IPS-20b (cell line): ENCODE data around the gene ABI3BP.

Experiments
- H3K27ac ChIP-seq: one replicate; pipeline ENCODE4 v1.5.1; 2013; ENCODE audit warnings: low read length
- H3K27me3 ChIP-seq: 2 replicates; pipeline ENCODE4 v1.6.1; 2013; ENCODE audit warnings: mild to moderate bottlenecking, low read length, inconsistent platforms; ENCODE audit not compliant: insufficient read depth
- H3K36me3 ChIP-seq: 2 replicates; pipeline ENCODE4 v1.6.1; 2013; ENCODE audit warnings: low read depth, mild to moderate bottlenecking, inconsistent platforms, low read length, moderate library complexity; ENCODE audit not compliant: insufficient read depth
- H3K4me1 ChIP-seq: 2 replicates; pipeline ENCODE4 v1.6.1; 2013; ENCODE audit warnings: mild to moderate bottlenecking, control low read depth, inconsistent platforms, low read length, moderate library complexity; ENCODE audit not compliant: insufficient read depth
- H3K4me3 ChIP-seq: 2 replicates; pipeline ENCODE4 v1.5.1; 2013; ENCODE audit warnings: mild to moderate bottlenecking, low read length, inconsistent platforms
- H3K9ac ChIP-seq: 2 replicates; pipeline ENCODE4 v1.6.1; 2013; ENCODE audit warnings: low read depth, mild to moderate bottlenecking, inconsistent platforms, low read length, moderate library complexity
- H3K9me3 ChIP-seq: 2 replicates; pipeline ENCODE4 v1.6.1; 2013; ENCODE audit warnings: mild to moderate bottlenecking, low read depth, low read length, inconsistent platforms; ENCODE audit not compliant: insufficient read depth

Gene ABI3BP

DNA sequence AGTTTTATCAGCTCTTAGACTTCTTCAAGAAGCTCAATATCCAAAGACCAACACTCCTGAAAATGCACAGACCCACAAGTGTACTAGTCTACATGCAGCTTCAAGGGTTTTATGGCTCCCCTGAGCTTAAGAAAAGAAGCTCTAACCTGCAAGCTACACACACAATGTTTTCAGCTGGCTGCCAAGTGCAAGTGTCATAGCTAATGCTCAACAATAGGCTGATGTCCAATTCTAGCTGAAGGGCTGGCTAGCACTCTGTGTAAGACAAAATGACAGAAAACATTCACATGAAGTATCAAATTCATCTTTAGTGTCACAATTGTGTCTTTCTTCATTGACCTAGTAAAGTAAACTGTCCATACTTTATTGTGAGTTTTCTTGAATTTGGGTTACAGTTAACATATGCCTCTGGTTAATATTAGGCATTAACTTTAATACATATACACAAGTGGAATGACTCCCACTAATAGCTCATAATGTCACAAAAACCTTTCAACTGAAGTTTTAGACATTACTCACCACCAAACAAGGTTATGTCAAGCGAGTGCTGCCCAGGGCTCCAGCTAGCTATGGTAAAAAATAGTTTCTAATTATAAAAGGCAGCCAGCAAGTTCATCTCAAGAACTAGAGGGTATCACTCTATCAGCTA is 15.1 kb downstream of the ABI3BP start:
- Histone ChIP-seq H3K4me1 (no peaks in the 10 kb centered on the region; the same call in 1 of the 2 replicates), H3K27me3 (no peaks in the 10 kb centered on the region), H3K9me3 (no peaks in the 10 kb centered on the region), H3K4me3 (no peak overlapping the region), H3K9ac (no peak overlapping the region), H3K36me3 (no peaks in the 10 kb centered on the region), H3K27ac (no peak overlapping the region)

DNA sequence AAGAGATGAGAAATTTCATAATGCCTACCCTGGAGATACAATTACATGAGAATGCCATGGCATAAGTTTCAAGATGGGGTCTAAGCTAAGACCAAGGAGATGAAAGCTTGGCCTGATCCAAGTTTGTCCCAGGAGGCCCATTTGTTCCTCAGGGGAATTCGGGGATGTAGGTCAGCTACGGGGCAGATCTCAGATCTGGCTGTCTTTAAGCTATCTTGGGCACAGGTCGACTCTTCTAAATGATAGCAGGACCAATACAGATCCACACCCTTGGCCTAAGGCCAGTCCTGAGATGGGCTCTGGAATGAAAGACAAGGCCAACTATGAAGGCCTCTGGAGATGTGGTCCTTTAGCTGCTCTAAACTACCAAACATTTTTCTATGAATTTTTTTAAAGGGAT is 16.6 kb downstream of the ABI3BP start:
- Histone ChIP-seq H3K27me3 (no peaks in the 10 kb centered on the region), H3K4me1 (no peaks in the 10 kb centered on the region), H3K9ac (no peak overlapping the region), H3K27ac (no peak overlapping the region), H3K4me3 (no peak overlapping the region), H3K36me3 (no peaks in the 10 kb centered on the region), H3K9me3 (no peaks in the 10 kb centered on the region)

DNA sequence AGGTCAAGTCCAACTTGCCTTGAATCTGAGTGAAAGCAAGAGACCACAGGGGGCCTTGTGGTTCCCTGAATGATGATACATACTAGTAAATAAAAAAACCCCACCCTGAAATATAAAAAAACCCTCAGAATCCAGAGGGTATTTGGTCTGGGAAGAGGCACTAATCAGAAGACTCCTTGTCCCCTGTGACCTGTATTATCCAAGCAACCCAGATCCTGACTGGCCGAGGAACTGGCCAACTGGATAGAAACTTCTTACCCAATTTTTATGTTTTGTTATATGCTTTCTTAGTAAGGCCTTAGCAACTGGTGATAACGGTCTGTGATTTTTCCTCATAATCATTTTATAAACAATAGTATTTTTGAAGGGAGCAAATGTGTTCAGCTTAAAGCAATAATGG is 17.5 kb downstream of the ABI3BP start:
- Histone ChIP-seq H3K27ac (no peak overlapping the region), H3K9ac (no peak overlapping the region), H3K4me1 (no peaks in the 10 kb centered on the region), H3K4me3 (no peak overlapping the region), H3K27me3 (no peaks in the 10 kb centered on the region), H3K36me3 (no peaks in the 10 kb centered on the region), H3K9me3 (no peaks in the 10 kb centered on the region)

DNA sequence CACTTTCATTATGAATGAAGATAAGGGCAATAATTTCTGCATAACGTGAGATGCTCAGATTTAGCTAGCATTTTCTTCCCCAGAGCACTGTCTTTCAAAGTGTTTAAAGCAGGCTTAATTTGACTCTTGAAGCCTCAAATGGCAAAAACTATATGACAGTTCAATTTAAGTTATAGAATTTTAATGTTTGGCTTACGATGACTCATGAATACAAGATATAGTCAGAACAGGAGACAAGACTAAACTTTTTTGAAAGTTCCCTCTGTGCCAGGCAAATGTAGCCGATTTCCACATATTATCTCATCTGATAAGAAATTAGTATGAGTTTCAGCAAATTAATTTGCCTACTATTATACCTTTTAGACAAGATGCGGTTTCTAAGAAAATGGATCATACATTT is 19.6 kb downstream of the ABI3BP start:
- H3K9me3 ChIP-seq = no peaks in the 10 kb centered on the region
- no peak overlapping the region for H3K9ac ChIP-seq
- no peak overlapping the region for H3K4me3 ChIP-seq
- H3K27ac ChIP-seq = no peak overlapping the region
- H3K36me3 ChIP-seq = no peaks in the 10 kb centered on the region
- no peaks in the 10 kb centered on the region for H3K4me1 ChIP-seq
- no peaks in the 10 kb centered on the region for H3K27me3 ChIP-seq

DNA sequence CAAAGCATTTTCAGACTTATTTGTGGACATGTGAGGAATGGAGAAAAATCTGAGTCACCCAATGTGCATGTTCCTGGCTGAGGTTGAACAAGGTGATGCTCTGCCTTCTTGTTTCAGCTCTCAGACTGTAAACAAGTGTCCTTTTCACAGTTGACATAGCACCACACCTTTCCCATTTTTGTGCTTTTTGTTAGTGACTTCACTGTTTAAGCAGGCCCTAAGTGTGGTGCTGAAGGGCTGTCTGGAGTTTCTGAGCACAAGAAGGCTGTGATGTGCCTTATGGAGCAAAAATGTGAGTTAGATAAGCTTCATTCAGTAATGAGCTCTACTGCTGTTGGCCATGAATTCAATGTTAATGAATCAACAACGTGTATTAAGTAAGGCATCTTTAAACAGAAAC is 20.4 kb downstream of the ABI3BP start:
- Histone ChIP-seq H3K36me3 (no peaks in the 10 kb centered on the region), H3K27me3 (no peaks in the 10 kb centered on the region), H3K9me3 (no peaks in the 10 kb centered on the region), H3K27ac (no peak overlapping the region), H3K4me1 (no peaks in the 10 kb centered on the region), H3K9ac (no peak overlapping the region), H3K4me3 (no peak overlapping the region)

DNA sequence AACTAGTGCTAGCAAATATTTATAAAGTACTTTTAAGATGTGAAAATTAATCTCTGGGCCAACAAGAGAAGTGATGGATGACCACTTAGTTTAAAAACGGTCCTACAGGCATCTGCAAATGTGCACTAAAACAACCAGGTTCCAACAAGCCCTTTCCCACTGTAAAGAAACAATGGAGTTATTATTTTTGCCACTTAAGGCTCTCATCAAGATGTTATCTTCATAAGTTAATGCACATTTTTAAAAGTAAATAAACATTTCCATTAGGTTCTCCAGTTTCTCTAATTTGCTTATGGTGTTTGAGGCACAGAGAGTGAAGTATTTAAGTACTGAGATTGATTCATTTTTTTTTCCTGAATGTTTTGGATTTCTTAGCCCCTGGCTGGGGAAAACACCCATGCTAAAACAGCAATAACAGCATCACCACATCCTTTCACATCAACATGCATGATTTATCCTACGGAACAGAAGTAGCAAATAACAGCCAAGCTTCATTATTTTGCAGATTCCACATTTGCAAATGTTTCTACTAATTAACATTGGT is 20.8 kb downstream of the ABI3BP start:
- no peak overlapping the region for H3K9ac ChIP-seq
- no peaks in the 10 kb centered on the region for H3K4me1 ChIP-seq
- H3K36me3 ChIP-seq = no peaks in the 10 kb centered on the region
- no peaks in the 10 kb centered on the region for H3K27me3 ChIP-seq
- H3K27ac ChIP-seq = no peak overlapping the region
- no peak overlapping the region for H3K4me3 ChIP-seq
- H3K9me3 ChIP-seq = no peaks in the 10 kb centered on the region

DNA sequence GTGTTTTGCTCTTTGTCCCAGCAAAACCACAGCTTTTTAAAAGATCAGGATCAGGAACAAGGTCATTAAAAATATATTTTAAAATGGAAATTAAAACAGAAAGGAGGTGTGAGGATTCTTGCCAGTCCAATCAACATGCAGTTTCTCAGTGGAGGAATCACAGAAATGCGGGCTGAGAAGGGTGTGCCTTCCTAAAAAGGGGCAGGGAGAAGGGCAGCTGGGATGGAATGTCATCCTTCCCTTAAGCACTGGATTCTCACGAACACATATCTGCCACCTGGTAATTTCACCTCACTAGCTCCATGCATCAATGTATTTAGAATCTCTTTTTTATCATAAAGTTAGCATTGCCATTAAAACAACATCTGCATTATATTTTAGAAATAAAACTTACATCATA is 21.4 kb downstream of the ABI3BP start:
- Histone ChIP-seq H3K36me3 (no peaks in the 10 kb centered on the region), H3K27me3 (no peaks in the 10 kb centered on the region), H3K27ac (no peak overlapping the region), H3K9ac (no peak overlapping the region), H3K4me1 (no peaks in the 10 kb centered on the region), H3K9me3 (no peaks in the 10 kb centered on the region), H3K4me3 (no peak overlapping the region)

DNA sequence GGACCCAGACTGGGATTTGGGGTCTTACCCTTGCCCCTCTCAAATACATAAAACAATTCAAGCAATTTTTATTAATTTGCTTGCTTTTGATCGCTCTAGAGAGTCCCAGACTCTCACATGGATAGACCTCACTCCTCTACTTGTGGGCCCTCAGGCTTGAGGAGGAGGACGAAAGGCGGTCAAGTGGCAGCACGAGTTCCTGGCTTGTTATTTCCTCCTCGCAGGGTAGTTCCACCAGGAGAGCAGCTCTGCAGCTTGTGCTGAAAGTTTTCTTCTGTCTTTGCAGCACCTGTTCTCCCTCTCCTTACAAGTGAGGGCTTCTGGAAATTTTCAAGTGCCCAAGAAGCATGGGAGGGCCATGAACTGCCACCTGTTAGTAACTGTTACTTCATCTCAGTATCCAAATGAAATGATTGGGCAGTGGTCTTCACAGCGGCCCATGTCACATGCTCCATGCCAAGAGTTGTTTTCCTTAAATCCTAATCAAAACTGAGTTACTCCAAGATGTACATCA is 22.7 kb downstream of the ABI3BP start:
- no peak overlapping the region for H3K4me3 ChIP-seq
- H3K27ac ChIP-seq = no peak overlapping the region
- no peaks in the 10 kb centered on the region for H3K4me1 ChIP-seq
- H3K9ac ChIP-seq = no peak overlapping the region
- H3K36me3 ChIP-seq = no peaks in the 10 kb centered on the region
- H3K27me3 ChIP-seq = no peaks in the 10 kb centered on the region
- H3K9me3 ChIP-seq = no peaks in the 10 kb centered on the region

DNA sequence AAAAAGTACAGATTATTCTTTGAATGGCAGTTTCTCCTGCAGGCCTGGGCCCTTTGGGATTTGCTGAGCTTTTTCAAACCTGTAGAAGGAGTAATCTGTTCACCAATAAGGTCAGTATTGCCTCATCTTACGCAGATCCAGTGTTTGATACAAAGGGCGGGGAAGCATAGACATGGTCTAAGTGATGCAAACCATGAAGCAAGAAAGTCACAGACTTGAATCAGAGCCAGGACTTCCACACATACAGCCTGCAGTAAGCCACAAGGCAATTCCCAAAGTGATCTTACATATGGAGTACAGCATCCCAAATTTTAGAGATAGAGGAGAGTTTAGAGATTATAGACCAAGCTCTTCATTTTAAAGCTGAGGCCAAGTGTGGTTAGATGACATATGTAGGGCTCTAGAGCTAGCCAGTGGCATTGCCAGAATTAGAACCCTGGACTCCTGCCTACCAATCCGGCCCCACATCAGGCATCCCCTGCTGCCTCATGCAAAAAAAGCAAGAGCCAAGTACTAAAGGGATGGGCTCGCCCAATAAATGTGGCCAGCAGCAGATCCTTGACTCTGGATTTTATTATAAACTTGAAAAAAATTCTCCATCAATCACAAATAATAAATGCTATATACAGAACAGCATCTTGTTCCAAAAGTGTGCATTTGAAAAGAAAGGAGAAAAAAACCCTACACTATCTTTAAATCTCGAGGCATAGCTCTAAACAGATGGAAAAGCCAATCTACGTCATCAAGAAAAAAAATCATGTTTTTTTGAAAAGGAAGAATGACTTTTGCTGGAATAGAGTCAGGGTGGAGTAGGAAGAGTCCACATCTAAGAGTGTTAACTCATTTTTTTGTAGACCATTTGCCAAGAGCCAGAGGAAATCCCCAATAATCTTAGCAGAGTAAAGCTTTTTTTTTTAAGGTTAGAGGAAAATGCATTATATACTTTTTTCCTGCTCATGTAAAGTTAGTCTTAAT is 24.0 kb downstream of the ABI3BP start:
- no peaks in the 10 kb centered on the region for H3K4me1 ChIP-seq
- H3K9me3 ChIP-seq = no peaks in the 10 kb centered on the region
- H3K9ac ChIP-seq = no peak overlapping the region
- no peaks in the 10 kb centered on the region for H3K36me3 ChIP-seq
- no peak overlapping the region for H3K4me3 ChIP-seq
- H3K27ac ChIP-seq = no peak overlapping the region
- no peaks in the 10 kb centered on the region for H3K27me3 ChIP-seq

DNA sequence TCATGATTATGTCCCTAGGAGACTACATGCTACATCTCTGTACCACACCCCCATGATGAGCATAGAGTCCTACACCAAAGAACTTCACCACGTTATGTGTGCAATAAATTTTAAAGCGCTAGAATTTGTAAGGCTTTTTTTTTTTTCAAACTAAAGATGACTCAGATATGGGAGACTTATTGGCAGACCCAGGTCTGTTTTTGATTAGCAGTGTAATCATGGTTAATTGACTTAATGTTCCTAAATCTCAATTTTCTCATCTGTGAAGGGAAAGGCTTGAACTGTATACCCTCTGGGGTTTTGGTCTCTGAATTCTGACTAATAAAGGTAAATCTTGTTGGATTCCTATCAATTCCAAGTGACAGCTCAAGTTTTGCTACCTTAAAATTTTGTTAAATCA is 26.4 kb downstream of the ABI3BP start:
- Histone ChIP-seq H3K9me3 (no peaks in the 10 kb centered on the region), H3K4me3 (no peak overlapping the region), H3K27ac (no peak overlapping the region)

DNA sequence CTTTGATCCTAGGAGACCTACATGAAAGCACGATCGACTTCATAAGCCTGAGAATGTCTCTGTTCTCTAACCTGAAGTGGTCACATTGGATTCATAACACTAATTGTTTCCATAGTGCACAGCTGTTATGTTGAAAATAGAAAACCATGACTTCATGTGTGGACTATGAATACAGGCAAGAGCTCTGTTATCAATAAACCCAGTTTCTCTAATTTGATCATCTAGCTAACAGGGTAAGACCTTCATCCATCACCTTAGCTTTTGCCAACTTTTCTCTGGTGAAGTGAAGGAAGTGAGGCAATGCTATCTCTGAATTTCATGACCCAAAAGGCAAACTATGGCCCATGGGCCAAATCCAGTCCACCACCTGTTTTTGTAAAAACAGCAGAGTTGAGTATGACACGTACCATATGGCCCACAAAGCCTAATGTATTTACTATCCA is 27.2 kb downstream of the ABI3BP start:
- no peaks in the 10 kb centered on the region for H3K36me3 ChIP-seq
- H3K4me3 ChIP-seq = no peak overlapping the region
- H3K9ac ChIP-seq = no peak overlapping the region
- no peaks in the 10 kb centered on the region for H3K9me3 ChIP-seq
- no peaks in the 10 kb centered on the region for H3K27me3 ChIP-seq
- no peak overlapping the region for H3K27ac ChIP-seq
- H3K4me1 ChIP-seq = no peaks in the 10 kb centered on the region

More for the DNA sequence above, 26.4 kb downstream of the ABI3BP start:
- H3K27me3 ChIP-seq = no peaks in the 10 kb centered on the region
- no peak overlapping the region for H3K9ac ChIP-seq
- no peaks in the 10 kb centered on the region for H3K4me1 ChIP-seq
- no peaks in the 10 kb centered on the region for H3K36me3 ChIP-seq
